ENCODE data around the gene ZNF778. TPM values are rescaled to one million over a fixed set of nuclear protein-coding genes. Genes with fewer than 3 reads are reported as not detected.
A peak's percentile ranks its signal among the peaks of the same experiment; 100 is the strongest.
"Not testable (repeated sequence)": the region's sequence is repeated elsewhere in the genome, so short reads cannot be mapped to it uniquely, and the experiment has no call there.

Gene ZNF778
- total and polyA plus RNA-seq, 8 donors, result 1.2 to 10.3 (median 5.5) TPM

DNA sequence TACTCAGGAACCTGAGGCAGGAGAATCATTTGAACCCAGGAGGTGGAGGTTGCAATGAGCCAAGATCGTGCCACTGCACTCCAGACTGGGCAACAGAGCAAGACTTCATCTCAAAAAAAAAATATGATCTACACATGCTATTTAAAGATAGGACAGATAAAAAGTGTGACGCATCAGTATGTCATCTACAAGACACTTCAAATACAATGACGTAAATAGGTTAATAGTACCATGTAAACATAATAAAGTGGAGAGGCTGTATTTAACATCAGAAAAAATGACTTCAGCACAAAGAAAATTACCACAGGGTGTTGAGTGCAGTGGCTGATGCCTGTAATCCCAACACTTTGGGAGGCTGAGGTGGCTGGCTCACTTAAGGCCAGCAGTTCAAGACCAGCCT lies 20.2 kb downstream of the ZNF778 start:
- H3K9me3 ChIP-seq, result no peaks in the 10 kb centered on the region
- TF ChIP-seq CTCF (IDR thresholded peaks at IDR 0.05), result no peak
- FAIRE-seq (no peak), ATAC-seq (no peak), DNase-seq (no peak)
- H3K27ac ChIP-seq, result no peak overlapping the region
- no peaks in the 10 kb centered on the region for H3K4me1 ChIP-seq
- H3K4me3 ChIP-seq, result no peak overlapping the region
- no peaks in the 10 kb centered on the region for H3K36me3 ChIP-seq
- 85 to 87% methylated on average over 3 of the region's 3 CpGs for WGBS, 2 donors
- intact Hi-C loops (cut with DNase I), result no loop called here
- H3K27me3 ChIP-seq, result no peaks in the 10 kb centered on the region

DNA sequence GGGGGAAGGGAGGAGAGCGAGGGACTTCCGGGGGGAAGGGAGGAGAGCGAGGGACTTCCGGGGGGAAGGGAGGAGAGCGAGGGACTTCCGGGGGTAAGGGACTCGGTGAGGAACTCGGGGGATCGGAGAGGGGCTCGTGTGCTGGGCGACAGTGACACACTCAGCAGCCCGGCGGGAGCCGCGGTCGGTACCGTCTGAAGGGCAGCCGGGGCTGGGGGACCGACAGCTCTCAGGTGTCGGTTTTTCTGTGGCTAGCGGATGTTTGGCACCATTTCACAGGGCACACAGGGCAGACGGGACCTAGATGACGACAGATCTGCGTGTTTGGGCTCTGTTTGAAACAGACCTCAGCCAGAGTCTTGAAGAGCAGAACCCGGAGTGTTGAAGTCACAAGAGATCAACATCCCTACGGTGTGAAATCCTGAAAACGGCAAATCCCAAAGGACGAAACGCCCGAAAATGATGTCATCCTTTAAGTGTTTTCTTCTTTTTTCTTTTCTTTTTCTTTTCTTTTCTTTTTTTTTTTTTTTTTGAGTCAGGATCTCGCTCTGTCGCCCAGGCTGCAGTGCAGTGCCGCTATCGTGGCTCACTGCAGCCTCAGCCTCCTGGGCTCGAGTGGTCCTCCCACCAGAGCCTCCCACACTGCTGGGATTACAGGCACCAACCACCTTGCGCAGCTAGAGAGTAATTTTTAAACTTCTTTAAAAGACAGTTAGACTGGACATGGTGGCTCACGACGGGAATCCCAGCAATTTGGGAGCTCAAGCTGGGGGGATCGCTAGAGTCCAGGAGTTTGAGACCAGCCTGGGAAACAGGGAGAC lies 23.9 kb downstream of the ZNF778 start:
- no peaks in the 10 kb centered on the region for H3K4me1 ChIP-seq
- intact Hi-C loops (cut with DNase I), result no loop called here
- ATAC-seq, result peak; percentile 71 to 77 (median 74)
- no peaks in the 10 kb centered on the region for H3K27me3 ChIP-seq
- H3K4me3 ChIP-seq, result peak overlapping the region; percentile 30 to 84 (median 74)
- peak; percentile 70 to 89 (median 76) for DNase-seq
- no peak for TF ChIP-seq CTCF (IDR thresholded peaks at IDR 0.05)
- WGBS, 2 donors, result 2 to 4% methylated on average over 38 to 39 of the region's 39 CpGs
- H3K36me3 ChIP-seq, result no peaks in the 10 kb centered on the region
- H3K9me3 ChIP-seq, result no peaks in the 10 kb centered on the region
- H3K27ac ChIP-seq, result peak overlapping the region; percentile 76 to 95 (median 91)
- FAIRE-seq, result no peak

DNA sequence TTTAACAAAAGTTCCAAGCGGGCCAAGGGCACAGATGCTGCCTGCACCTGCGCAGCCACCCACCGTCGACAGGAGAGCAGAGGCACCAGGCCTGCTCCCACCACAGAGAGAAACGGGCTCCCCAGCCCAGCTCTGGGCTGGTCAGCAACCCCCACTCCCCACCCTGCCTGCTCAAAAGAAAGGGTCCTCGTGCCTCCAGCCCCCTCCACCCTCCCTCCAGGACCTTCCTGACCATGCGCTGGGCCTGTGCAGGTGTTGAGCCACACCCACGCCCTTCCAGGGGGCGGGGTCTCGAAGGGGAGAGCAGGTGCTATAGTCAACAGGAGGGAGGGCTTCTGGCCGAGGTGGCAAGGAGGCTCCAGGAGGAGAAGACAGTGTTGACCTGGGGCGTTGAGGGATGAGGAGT lies 25.3 kb downstream of the ZNF778 start:
- intact Hi-C loops (cut with DNase I), result no loop called here
- Histone ChIP-seq H3K9me3 (no peaks in the 10 kb centered on the region), H3K4me3 (no peak overlapping the region), H3K27me3 (no peaks in the 10 kb centered on the region), H3K27ac (no peak overlapping the region), H3K36me3 (no peaks in the 10 kb centered on the region), H3K4me1 (peaks cover 0 to 4% (median 0%) of the 10 kb centered on the region in 3 donors)
- no peak for FAIRE-seq
- no peak for TF ChIP-seq CTCF (IDR thresholded peaks at IDR 0.05)
- peak in 2 of 6 donors; percentile 26 to 58 for DNase-seq
- no peak for ATAC-seq
- 20 to 27% methylated on average over 10 to 12 of the region's 12 CpGs for WGBS, 2 donors

GRCh38 chr16:89243664-89244063 lies 26.2 kb downstream of the ZNF778 start:
- Histone ChIP-seq H3K36me3 (no peaks in the 10 kb centered on the region), H3K4me3 (no peak overlapping the region), H3K27ac (no peak overlapping the region), H3K4me1 (peaks cover 0 to 4% (median 0%) of the 10 kb centered on the region in 3 donors), H3K27me3 (no peaks in the 10 kb centered on the region), H3K9me3 (no peaks in the 10 kb centered on the region)
- DNase-seq (no peak), ATAC-seq (no peak), FAIRE-seq (no peak)
- TF ChIP-seq CTCF (IDR thresholded peaks at IDR 0.05), result no peak
- 63 to 83% methylated on average over 5 of the region's 5 CpGs for WGBS, 2 donors
- intact Hi-C loops (cut with DNase I), result no loop called here

GRCh38 chr16:89244264-89244663 lies 26.8 kb downstream of the ZNF778 start:
- WGBS, 2 donors, result 49 to 62% methylated on average over 13 of the region's 13 CpGs
- DNase-seq; H3K27ac ChIP-seq; H3K4me1 ChIP-seq; ATAC-seq; H3K9me3 ChIP-seq; H3K27me3 ChIP-seq; intact Hi-C loops (cut with DNase I); H3K36me3 ChIP-seq; FAIRE-seq; H3K4me3 ChIP-seq: not testable (repeated sequence)
